ENCODE measurements around the gene AGTRAP. TPM values are rescaled to one million over a fixed set of nuclear protein-coding genes. Genes with fewer than 3 reads are reported as not detected.

AGTRAP gene
- total RNA-seq, 1 experiment from 2014 or later = 57.0 TPM

GRCh38 chr1:11793819-11794218 lies 57.9 kb downstream of the AGTRAP start:
- no peak for TF ChIP-seq SIN3A (IDR thresholded peaks at IDR 0.05; ENCODE audit: borderline replicate concordance, insufficient read depth, low read depth, low read length)
- no peak for TF ChIP-seq REST (IDR thresholded peaks at IDR 0.05; ENCODE audit: insufficient read depth in 1 of 2, low read depth in 2 of 2, low read length in 1 of 2)
- no peak for TF ChIP-seq CTCF (IDR thresholded peaks at IDR 0.05)
- TF ChIP-seq TCF7L2 (IDR thresholded peaks at IDR 0.05; ENCODE audit: low read depth, low read length) = no peak
- TF ChIP-seq POLR2AphosphoS5 (IDR thresholded peaks at IDR 0.05; ENCODE audit: low read depth, low read length) = no peak
- Histone ChIP-seq H3K36me3 (ENCODE audit: control insufficient read depth, insufficient read depth, low read length) (no peaks in the 10 kb centered on the region), H3K4me1 (ENCODE audit: control insufficient read depth, insufficient read depth, low read length) (no peaks in the 10 kb centered on the region), H3K4me3 (ENCODE audit: low read depth in 2 of 2, low read length in 2 of 2) (no peak overlapping the region), H3K9me3 (ENCODE audit: control insufficient read depth, insufficient read depth, low read depth, low read length) (no peaks in the 10 kb centered on the region), H3K27ac (ENCODE audit: low read length) (no peak overlapping the region), H3K27me3 (ENCODE audit: control insufficient read depth, insufficient read depth, low read length) (no peaks in the 10 kb centered on the region)
- in situ Hi-C loops (cut with HindIII; ENCODE audit: low pct_unique_long_range_greater_than_20kb, low sequenced_read_pairs) = no loop called here
- DNase-seq (ENCODE audit: low read depth, low spot score) (no peak), ATAC-seq (no peak)
- intact Hi-C loops (cut with micrococcal nuclease; ENCODE audit: unreplicated experiment) = no loop called here
- no TSS peak for BruUV-seq (replicated peaks)
- ChIA-PET CTCF (no interaction called here), POLR2A (no interaction called here)

GRCh38 chr1:11794446-11795237 lies 58.7 kb downstream of the AGTRAP start:
- Histone ChIP-seq H3K4me1 (ENCODE audit: control insufficient read depth, insufficient read depth, low read length) (no peaks in the 10 kb centered on the region), H3K27me3 (ENCODE audit: control insufficient read depth, insufficient read depth, low read length) (no peaks in the 10 kb centered on the region), H3K4me3 (ENCODE audit: low read depth in 2 of 2, low read length in 2 of 2) (no peak overlapping the region), H3K36me3 (ENCODE audit: control insufficient read depth, insufficient read depth, low read length) (no peaks in the 10 kb centered on the region), H3K27ac (ENCODE audit: low read length) (no peak overlapping the region), H3K9me3 (ENCODE audit: control insufficient read depth, insufficient read depth, low read depth, low read length) (no peaks in the 10 kb centered on the region)
- CTCF ChIA-PET = no interaction called here
- TF ChIP-seq CTCF (IDR thresholded peaks at IDR 0.05) (no peak), TCF7L2 (IDR thresholded peaks at IDR 0.05; ENCODE audit: low read depth, low read length) (no peak), REST (IDR thresholded peaks at IDR 0.05; ENCODE audit: insufficient read depth in 1 of 2, low read depth in 2 of 2, low read length in 1 of 2) (no peak)
- intact Hi-C loops (cut with micrococcal nuclease; ENCODE audit: unreplicated experiment) = no loop called here
- BruUV-seq (replicated peaks) = no TSS peak
- in situ Hi-C loops (cut with HindIII; ENCODE audit: low pct_unique_long_range_greater_than_20kb, low sequenced_read_pairs) = no loop called here
- DNase-seq (ENCODE audit: low read depth, low spot score) = no peak
- POLR2A ChIA-PET = interaction anchor here (0.6 kb wide), 1 partner anchor 452 kb away, joined by 3 read pairs; no protein-coding TSS in a partner anchor
- no peak for ATAC-seq

Data from Panc1 (cell line).